Diencephalon (tissue), 1 donor: ENCODE results near the gene RAB9A. TPM values are rescaled to one million over a fixed set of nuclear protein-coding genes. Genes with fewer than 3 reads are reported as not detected.

Experiments
- total RNA-seq: library from RNA; depleted of rRNA; stranded (reverse); fragments of >200 nt; gene quantifications from one replicate; pipeline ENCODE4 v1.2.3, GENCODE V29; 2014

Gene RAB9A
- 27.2 TPM for total RNA-seq

GRCh38 chrX:13688958-13689740 lies at the start of gene RAB9A:
Gene RAB9A, plus strand, starts transcription at chrX:13689128. Its CDS starts 19,619 bp downstream, at chrX:13708747.

DNA sequence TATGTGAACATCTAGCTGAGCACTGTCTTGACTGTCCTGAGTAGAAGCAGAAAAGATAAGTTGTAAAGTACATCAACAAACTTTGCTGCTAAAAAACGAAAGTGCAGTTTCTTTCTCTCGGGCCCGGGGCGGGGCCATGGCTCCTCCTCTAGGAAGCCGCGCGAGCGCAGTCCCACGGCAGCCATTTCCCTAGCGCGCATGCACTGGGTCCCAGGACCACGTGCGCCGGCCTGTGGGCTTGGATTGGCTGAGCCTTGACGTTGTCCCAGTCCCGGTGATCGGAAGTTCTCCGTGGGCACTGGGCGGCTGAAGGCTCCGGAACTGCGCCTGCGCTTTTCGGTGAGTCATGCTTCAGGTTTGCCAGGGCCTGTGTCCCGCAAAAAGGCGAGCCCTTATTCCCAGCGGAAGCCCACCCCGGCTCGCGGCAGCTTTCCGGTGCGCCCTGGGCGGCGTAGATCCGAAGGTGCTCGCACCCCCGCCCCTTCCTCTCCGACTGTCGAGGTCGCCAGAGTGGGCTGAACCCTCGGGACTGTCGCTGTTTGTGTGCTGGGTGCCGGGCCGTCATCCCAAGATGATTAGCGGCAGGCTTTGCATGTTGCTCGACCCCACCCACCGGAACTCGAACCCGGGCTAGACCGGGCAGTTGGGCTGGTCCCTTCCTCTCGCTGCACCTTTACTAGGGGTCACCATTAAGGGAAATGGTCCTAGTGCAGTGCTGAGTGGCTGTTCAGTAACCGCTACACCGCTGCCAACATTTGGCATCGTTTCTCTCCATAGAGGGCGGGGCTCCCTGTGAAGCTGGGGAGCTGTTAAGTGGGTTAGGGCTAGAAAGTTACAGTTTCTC lies 35.9 kb upstream of the RAB9A start, which contains the start of gene TCEANC:
TSS of gene TCEANC (plus strand) at position 292 of the 844 bp plus-strand sequence. CDS start 9,368 bp downstream, outside the sequence.

DNA sequence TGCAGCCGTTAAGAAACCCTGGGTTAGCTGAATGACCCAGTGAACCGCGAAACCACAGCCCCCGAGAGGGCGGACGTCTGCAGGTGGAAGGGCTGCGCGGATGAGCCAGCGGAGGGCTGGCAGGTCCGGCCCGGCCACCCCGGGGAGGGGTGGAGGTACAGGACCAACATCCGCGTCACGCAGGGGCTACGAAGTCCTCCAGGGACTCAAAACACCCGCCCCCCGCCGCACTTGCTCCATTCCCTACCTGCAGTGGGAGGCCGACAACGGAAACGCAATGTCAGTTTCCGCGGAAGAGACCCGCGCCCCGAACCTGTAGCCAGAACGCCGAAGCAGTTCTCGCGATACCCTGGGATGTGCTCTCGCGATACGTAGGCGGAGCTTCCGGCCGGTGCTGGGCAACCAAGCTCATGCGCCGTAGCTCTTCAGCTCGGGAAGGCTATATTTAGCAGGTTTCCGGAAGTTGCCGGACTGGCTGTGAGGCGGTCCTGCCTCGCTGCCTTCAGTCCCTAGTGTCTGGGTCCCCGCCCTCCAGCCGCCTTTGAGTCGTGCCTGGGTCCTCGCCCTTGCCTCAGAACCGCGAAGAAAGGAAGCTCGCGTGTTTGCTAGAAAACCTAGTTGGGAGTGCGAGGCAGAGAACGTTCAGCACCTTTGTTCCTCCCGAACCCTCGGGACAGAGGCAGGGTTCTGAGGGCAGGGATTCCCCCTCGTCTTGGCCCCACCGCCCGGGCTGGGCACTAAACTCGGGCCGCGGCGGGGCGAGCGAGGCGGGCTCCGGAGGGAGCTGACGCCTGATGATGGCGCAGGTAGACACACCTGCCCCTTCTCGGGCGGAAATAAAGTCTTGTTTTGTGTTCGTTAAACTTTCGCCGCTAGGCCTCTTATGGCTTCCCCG lies 45.6 kb downstream of the RAB9A start, which contains the start of the genes OFD1 and TRAPPC2:
TSS of gene OFD1 (plus strand) at position 471 of the 895 bp plus-strand sequence. CDS start at position 795, 324 bp downstream.
TSS of gene TRAPPC2 (minus strand) at position 343 of the 895 bp plus-strand sequence. CDS start 14,657 bp downstream, outside the sequence.

Other genes with a start within 250 kb of the RAB9A start
- 10.8 TPM for gene EGFL6, start 119.5 kb upstream of the RAB9A start, total RNA-seq
- gene TCEANC, start 36.0 kb upstream of the RAB9A start, total RNA-seq: 10.6 TPM
- 39.7 TPM for gene TRAPPC2, start 45.5 kb downstream of the RAB9A start, total RNA-seq
- gene OFD1, start 45.6 kb downstream of the RAB9A start, total RNA-seq: 21.0 TPM
- 455 TPM for gene GPM6B, start 128.0 kb downstream of the RAB9A start, total RNA-seq